H1 (cell line): ENCODE measurements around the gene SMARCAL1. TPM values are rescaled to one million over a fixed set of nuclear protein-coding genes. Genes with fewer than 3 reads are reported as not detected.

Source experiments
- ATF2 ChIP-seq: IDR thresholded peaks from 2 replicates; pipeline ENCODE4 v1.6.1; 2012; ENCODE audit warnings: low read length, inconsistent platforms
- KDM5A ChIP-seq: fragments of 200-600 bp; IDR thresholded peaks from 2 replicates; pipeline ENCODE4 v1.7.1; 2012; ENCODE audit warnings: mild to moderate bottlenecking, low read length, inconsistent platforms, mixed read lengths
- POU5F1 ChIP-seq: IDR thresholded peaks from 2 replicates; pipeline ENCODE4 v1.6.1; 2011; ENCODE audit warnings: low read depth, mild to moderate bottlenecking, low read length, moderate library complexity
- RAD21 ChIP-seq, 2 experiments: IDR thresholded peaks in 1 of 2; conservative IDR thresholded peaks in 1 of 2; 2 replicates each; pipeline ENCODE4 v1.6.1; 2011; ENCODE audit warnings: low read depth in 2 of 2, low read length in 2 of 2, improper control_type of control experiment in 1 of 2, inconsistent platforms in 1 of 2, mild to moderate bottlenecking in 1 of 2, moderate library complexity in 1 of 2
- TAF7 ChIP-seq: optimal IDR thresholded peaks from 2 replicates; pipeline ENCODE3; 2011; ENCODE audit warnings: low read depth, mild to moderate bottlenecking, inconsistent platforms, low read length, moderate library complexity, borderline replicate concordance
- polyA plus RNA-seq, 7 experiments: library from polyadenylated mRNA; depleted of rRNA in 3 of 7; stranded (reverse) in 5 of 7; unstranded in 2 of 7; fragments of >200 nt in 5 of 7; fragments of 200-250 nt in 2 of 7; gene quantifications; 1 replicate in 5 of 7; 2 replicates in 1 of 7; 4 replicates in 1 of 7; pipeline versions ENCODE4 v1.2.1 to v1.2.3, GENCODE V29; 2011 to 2013; ENCODE audit warnings: missing spikeins in 2 of 7, mixed read lengths in 2 of 7
- total RNA-seq: library from RNA; stranded (reverse); fragmentation: NEBNext Ultra II Directional; extraction: Animal tissue kit (Norgen Biotek cat#: 25700); gene quantifications from 2 replicates; pipeline ENCODE4 v1.2.1, GENCODE V29; 2021

SMARCAL1 gene
- total and polyA plus RNA-seq, 2 of the 8 experiments (the other 6 are each of a cell fraction or from before 2014, with no cell fraction given): 17.6 to 17.9 TPM

- TF ChIP-seq KDM5A: no peak
- TF ChIP-seq RAD21 (IDR thresholded peaks at IDR 0.05 in 1 of 2, conservative IDR thresholded peaks at IDR 0.05 in 1 of 2; ENCODE audit: low read depth in 2 of 2, low read length in 2 of 2): no peak
- TF ChIP-seq POU5F1: no peak
- no peak for TF ChIP-seq TAF7
- no peak for TF ChIP-seq ATF2
Observed at GRCh38 chr2:216465579-216466195, 53.4 kb downstream of the SMARCAL1 start (continued).
